GM12801 (cell line): ENCODE data around the gene ZNRF2.

Source experiments
- TF ChIP-seq, protein P1 (sequence below): IDR thresholded peaks from one replicate; pipeline ENCODE4 v1.5.1; 2011; ENCODE audit warnings: control low read depth; ENCODE audit not compliant: insufficient read length; ENCODE audit errors: extremely low read depth

ZNRF2 gene

DNA sequence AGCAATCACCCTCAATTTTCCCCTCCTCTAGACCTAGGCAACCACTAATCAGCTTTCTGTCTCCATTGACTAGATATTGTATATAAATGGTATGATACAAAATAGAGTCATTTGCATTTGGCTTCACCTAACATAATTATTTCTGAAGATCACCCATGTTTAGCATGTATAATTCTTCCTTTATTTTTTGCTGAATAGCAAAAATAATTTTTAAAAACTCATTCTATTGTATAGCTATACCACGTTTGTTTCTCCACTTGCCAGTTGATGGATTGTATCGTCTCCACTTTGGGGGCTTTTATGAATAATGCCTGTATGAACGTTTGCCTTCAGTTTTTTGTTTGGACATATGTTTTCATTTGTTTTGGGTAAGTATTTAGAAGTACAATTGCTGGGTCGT lies 95.3 kb downstream of the ZNRF2 start:
- TF ChIP-seq, protein P1, sequence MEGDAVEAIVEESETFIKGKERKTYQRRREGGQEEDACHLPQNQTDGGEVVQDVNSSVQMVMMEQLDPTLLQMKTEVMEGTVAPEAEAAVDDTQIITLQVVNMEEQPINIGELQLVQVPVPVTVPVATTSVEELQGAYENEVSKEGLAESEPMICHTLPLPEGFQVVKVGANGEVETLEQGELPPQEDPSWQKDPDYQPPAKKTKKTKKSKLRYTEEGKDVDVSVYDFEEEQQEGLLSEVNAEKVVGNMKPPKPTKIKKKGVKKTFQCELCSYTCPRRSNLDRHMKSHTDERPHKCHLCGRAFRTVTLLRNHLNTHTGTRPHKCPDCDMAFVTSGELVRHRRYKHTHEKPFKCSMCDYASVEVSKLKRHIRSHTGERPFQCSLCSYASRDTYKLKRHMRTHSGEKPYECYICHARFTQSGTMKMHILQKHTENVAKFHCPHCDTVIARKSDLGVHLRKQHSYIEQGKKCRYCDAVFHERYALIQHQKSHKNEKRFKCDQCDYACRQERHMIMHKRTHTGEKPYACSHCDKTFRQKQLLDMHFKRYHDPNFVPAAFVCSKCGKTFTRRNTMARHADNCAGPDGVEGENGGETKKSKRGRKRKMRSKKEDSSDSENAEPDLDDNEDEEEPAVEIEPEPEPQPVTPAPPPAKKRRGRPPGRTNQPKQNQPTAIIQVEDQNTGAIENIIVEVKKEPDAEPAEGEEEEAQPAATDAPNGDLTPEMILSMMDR: no peak

DNA sequence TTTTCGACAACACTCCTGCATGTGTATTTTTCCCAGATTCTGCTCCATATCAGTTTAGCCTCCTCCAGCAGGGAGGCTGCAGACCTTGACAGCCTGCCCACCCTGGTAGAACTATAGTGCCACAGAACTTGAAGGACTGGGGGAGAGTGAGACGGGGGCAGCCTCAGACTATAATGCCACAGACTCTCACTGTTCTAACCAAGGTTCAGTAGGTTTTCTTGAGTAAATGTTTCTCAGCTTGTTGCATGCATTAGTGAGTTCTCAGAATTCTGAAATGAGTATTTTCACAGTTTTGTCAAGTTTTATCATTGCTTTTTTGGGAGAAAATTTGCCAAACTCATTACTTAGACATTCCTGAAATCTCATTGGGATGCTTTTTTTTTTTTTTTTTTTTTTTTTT lies 95.9 kb downstream of the ZNRF2 start:
- TF ChIP-seq, protein P1: no peak

DNA sequence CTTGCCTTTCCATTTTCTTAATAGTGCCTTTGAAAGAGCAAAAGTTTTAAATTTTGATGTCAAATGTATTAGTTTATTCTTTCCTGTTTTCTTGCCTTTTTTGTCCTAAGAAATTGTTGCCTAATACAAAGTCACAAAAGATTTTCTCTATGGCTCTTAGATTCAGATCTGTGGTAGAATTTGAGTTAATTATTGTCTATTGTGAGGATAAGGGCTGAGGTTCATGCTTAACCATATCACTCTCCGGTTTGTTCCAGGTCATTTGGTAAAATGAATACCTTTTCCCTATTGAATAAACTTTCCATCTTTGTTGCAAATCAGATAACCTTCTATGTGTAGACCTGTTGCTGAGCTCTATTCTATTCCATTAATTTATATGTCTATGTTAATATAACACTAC lies 98.2 kb downstream of the ZNRF2 start:
- TF ChIP-seq, protein P1: no peak

DNA sequence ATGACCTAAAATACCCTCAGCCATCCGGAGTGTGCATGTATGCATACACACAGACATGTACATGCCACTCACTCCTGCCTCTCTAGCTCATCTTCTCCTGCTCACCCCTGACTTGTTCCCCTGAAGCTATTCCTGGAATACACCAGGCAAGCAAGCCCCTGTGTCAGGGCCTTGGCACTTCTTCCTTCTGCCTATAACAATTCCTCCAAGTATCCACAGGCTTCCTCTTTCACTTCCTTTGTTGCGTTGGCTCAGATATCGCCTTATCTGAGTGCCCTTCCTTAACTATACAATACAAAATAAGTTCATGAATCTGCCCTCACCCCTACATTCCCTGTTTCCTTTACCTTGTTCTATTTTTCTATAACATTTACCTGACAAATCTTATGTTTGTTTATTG lies 105.4 kb downstream of the ZNRF2 start:
- TF ChIP-seq, protein P1: no peak

DNA sequence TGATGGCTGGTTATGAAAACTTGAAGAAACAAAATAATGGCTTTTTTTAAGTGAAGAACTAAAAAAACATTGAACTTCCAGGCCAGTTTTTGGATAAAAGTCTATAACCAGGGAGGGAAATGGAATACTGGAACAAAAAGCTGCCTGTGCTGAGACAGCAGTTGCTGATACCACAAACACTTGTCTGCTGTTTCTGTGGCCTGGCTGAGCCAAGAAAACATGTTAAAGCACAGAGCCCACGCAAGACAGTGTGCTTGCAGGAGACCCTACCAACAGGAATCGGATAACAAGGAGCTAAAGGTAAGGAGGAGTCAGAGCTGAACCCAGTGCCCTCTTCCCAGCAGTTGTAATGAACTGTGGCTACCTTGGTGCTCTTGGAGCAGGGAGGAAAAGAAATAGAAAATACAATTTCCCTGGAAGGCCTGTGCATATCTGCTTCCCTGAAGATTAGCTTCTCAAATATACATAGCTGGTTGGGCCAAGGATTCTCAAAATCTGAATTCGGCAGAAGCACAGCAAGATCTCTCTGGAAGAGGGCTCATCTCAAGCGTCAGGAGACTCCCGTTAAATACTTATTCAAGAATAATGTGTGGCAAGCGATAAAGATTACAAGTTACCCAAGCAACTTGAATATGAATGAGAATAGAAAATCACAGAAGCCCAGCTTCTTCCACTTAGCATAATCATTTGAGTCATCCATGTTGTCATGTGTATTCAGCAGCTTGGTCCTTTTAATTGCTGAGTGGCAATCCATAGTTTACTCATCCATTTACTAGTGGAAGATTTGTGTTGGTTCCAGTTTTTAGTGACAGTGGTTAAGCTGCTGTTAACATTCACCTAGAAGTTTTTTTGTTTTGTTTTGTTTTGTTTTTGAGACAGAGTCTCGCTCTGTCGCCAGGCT lies 106.6 kb downstream of the ZNRF2 start:
- TF ChIP-seq, protein P1: no peak

DNA sequence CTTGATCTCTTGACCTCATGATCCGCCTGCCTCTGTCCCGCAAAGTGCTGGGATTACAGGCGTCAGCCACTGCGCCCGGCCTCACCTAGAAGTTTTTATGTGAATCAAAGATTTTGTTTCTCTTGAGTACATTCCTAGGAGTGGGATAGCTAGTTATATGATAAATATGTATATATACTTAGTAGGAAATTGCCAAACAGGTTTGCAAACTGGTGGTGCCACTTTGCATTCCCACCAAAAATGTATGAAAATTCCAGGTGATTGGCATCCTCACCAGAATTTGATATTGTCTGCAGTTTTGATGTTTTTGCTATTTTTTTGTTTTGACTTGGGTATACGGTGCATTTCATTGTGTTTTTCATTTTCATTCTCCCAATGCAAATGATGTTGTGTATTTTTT lies 107.4 kb downstream of the ZNRF2 start:
- TF ChIP-seq, protein P1: no peak

DNA sequence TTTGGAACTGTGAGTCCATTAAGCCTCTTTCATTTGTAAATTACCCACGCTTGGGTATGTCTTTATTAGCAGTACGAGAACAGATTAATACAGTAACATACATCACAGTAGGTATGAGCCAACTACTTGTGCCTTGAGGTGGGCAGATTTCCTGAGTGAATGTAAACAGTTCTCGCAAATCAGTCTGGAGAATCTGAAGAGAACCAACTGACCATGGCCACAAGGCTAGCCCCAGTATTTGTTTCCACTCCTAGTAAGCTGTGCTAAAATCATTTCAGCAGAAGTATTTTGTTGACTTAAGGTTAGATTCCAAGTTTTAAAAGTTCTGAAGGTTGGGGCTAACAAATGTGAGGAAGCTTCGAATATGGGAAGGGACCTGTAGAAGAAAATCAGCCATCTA lies 111.3 kb downstream of the ZNRF2 start:
- TF ChIP-seq, protein P1: no peak
